ENCODE results near the gene MLPH. TPM values are rescaled to one million over a fixed set of nuclear protein-coding genes. Genes with fewer than 3 reads are reported as not detected.

MLPH gene
- total and polyA plus RNA-seq, 4 donors = 0.62 to 29.3 (median 9.4) TPM

DNA sequence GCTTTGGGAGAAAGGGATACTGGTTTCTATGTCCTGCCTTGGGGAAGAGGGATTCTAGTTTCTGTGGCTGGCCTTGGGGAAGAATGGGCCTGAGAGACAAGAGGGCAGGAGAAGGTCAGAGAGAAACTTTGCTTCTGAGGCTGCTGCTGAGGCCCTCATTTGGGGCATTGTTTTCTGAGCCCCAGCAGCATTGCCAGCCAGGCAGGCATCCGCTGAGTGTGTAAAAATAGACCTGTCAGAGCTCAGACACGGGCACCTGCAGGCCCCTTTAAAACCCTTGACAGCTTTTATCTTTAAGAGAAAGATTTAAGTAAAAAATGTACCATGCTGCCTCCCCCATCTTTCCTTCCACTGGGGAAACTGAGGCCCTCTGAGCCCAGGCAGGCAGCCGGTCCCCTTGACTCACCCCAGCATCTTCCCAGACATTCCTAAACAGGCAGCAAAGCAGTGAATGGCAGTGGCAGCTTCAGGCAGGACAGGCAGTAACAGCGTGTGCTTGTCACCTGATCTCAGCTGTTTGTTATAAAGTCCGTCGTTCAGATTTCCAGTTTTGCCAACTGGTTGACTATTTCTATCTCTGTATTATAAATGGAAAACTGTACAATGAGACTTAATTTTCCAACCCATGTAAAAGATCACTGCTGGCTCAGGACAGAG lies 27.6 kb downstream of the MLPH start:
- Histone ChIP-seq H3K4me3 (ENCODE audit: low read depth, low read length) (no peak overlapping the region), H3K9me3 (ENCODE audit: control insufficient read depth, insufficient read depth, low read length) (no peaks in the 10 kb centered on the region), H3K27ac (ENCODE audit: low read depth, low read length) (no peak overlapping the region), H3K36me3 (ENCODE audit: control insufficient read depth, insufficient read depth, low read length) (no peaks in the 10 kb centered on the region), H3K27me3 (ENCODE audit: control insufficient read depth, insufficient read depth, low read length) (no peaks in the 10 kb centered on the region), H3K4me1 (ENCODE audit: control insufficient read depth, insufficient read depth, low read length) (peaks cover 14% of the 10 kb centered on the region)
- 38% methylated on average over 1 of the region's 6 CpGs for WGBS (ENCODE audit: insufficient coverage)
- DNase-seq (ENCODE audit: low read depth in 4 of 6, low spot score in 6 of 6) = no peak

DNA sequence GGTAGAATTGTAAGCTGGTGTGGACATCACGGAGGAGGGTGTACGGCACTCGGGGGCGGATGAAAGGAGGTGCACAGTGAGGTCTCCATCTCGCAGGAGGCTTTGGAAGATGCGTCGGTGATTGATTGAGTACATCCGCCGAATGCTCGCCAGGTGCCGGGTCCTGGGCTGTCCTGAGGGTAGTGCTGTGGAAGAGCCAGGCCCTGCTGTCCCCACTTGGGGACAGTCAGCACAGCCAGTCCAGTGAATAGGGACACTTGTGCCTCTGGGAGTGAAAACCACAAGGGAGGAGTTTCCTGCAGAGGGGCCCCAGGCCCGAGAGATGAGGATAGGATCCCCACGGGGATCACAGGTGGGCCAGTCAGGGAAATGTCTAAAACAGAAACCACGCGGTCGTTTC lies 28.1 kb downstream of the MLPH start:
- no peak for DNase-seq (ENCODE audit: low read depth in 4 of 6, low spot score in 6 of 6)
- H3K27me3 ChIP-seq (ENCODE audit: control insufficient read depth, insufficient read depth, low read length) = no peaks in the 10 kb centered on the region
- no peak overlapping the region for H3K4me3 ChIP-seq (ENCODE audit: low read depth, low read length)
- H3K36me3 ChIP-seq (ENCODE audit: control insufficient read depth, insufficient read depth, low read length) = no peaks in the 10 kb centered on the region
- peaks cover 14% of the 10 kb centered on the region for H3K4me1 ChIP-seq (ENCODE audit: control insufficient read depth, insufficient read depth, low read length)
- WGBS (ENCODE audit: insufficient coverage) = 78% methylated on average over 13 of the region's 16 CpGs
- H3K9me3 ChIP-seq (ENCODE audit: control insufficient read depth, insufficient read depth, low read length) = no peaks in the 10 kb centered on the region
- H3K27ac ChIP-seq (ENCODE audit: low read depth, low read length) = no peak overlapping the region

DNA sequence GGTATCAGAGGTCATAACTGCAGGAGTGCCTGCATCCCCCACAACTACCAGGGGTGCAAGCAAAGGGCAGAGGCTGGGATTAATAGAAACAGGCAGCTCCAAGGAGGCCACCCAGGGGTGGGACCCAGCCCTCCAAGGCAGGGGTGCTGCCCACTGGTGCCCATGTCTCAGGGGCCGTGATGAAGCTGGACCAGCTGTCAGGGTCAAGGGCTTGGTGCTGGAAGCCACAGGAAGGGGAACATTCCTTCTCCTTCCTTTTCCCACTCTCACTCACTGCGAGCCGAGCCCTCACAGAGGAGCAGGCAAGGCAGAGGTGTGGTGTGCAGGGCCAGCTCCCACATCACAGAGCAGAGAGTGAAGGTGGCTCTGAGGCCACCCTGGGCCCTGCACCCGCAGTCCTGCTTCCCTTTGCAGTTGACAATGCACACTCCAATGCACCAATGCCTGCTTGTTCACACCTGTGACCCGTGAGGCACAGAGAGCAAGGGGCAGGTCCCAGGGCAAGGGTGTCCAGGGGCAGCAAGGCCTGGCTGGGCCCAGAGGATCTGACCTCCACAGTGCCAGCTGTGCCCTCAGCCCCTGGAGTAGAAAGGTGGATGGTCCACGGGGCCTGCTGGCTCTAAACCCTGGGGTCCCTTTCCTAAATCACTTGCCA lies 28.7 kb downstream of the MLPH start:
- H3K27ac ChIP-seq (ENCODE audit: low read depth, low read length) = no peak overlapping the region
- H3K36me3 ChIP-seq (ENCODE audit: control insufficient read depth, insufficient read depth, low read length) = no peaks in the 10 kb centered on the region
- no peak for DNase-seq (ENCODE audit: low read depth in 4 of 6, low spot score in 6 of 6)
- no peak overlapping the region for H3K4me3 ChIP-seq (ENCODE audit: low read depth, low read length)
- WGBS (ENCODE audit: insufficient coverage) = 93% methylated on average over 4 of the region's 6 CpGs
- peaks cover 10% of the 10 kb centered on the region for H3K4me1 ChIP-seq (ENCODE audit: control insufficient read depth, insufficient read depth, low read length)
- no peaks in the 10 kb centered on the region for H3K27me3 ChIP-seq (ENCODE audit: control insufficient read depth, insufficient read depth, low read length)
- no peaks in the 10 kb centered on the region for H3K9me3 ChIP-seq (ENCODE audit: control insufficient read depth, insufficient read depth, low read length)

DNA sequence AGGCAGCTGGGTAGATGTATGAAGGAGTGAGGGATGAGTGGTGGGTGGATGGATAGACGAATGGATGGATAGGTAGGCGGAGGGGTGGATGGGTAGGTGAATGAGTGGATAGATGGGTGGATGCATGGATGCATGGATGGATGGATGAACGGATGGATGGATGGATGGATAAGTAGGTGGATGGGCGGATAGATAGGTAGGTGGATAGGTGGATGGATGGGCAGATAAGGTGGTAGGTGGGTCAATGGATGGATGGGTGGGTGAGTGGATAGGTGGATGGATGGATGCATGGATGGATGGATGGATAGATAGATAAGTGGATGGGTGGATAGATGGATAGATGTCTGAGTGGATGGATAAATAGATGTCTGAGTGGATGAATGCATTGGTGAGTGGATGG lies 30.1 kb downstream of the MLPH start:
- no peak overlapping the region for H3K27ac ChIP-seq (ENCODE audit: low read depth, low read length)
- DNase-seq (ENCODE audit: low read depth in 4 of 6, low spot score in 6 of 6) = no peak
- 99% methylated on average over 4 of the region's 4 CpGs for WGBS (ENCODE audit: insufficient coverage)
- no peak overlapping the region for H3K4me3 ChIP-seq (ENCODE audit: low read depth, low read length)
- no peaks in the 10 kb centered on the region for H3K36me3 ChIP-seq (ENCODE audit: control insufficient read depth, insufficient read depth, low read length)
- peaks cover 10% of the 10 kb centered on the region for H3K4me1 ChIP-seq (ENCODE audit: control insufficient read depth, insufficient read depth, low read length)
- no peaks in the 10 kb centered on the region for H3K9me3 ChIP-seq (ENCODE audit: control insufficient read depth, insufficient read depth, low read length)
- H3K27me3 ChIP-seq (ENCODE audit: control insufficient read depth, insufficient read depth, low read length) = no peaks in the 10 kb centered on the region

DNA sequence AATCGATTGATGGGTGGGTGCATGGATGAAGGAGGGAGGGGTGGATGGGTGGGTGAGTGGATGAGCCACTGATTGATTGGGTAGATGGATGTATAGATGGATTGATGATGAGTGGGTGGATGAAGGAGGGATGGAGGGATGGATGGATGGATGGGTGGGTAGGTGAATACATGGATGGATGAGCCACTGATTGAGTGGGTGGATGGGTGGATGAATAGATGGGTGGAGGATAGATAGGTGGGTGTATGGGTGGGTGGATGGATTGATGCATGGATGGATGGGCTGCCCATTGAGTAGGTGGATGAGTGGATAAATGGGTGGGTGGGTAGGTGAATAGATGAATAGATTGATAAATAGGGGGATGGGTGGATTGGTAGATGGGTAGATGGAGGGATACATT lies 30.9 kb downstream of the MLPH start:
- 80% methylated on average over 1 of the region's 1 CpG for WGBS (ENCODE audit: insufficient coverage)
- Histone ChIP-seq H3K9me3 (ENCODE audit: control insufficient read depth, insufficient read depth, low read length) (no peaks in the 10 kb centered on the region), H3K27ac (ENCODE audit: low read depth, low read length) (no peak overlapping the region), H3K4me3 (ENCODE audit: low read depth, low read length) (no peak overlapping the region), H3K36me3 (ENCODE audit: control insufficient read depth, insufficient read depth, low read length) (no peaks in the 10 kb centered on the region), H3K27me3 (ENCODE audit: control insufficient read depth, insufficient read depth, low read length) (no peaks in the 10 kb centered on the region), H3K4me1 (ENCODE audit: control insufficient read depth, insufficient read depth, low read length) (peaks cover 2% of the 10 kb centered on the region)
- DNase-seq (ENCODE audit: low read depth in 4 of 6, low spot score in 6 of 6) = no peak

DNA sequence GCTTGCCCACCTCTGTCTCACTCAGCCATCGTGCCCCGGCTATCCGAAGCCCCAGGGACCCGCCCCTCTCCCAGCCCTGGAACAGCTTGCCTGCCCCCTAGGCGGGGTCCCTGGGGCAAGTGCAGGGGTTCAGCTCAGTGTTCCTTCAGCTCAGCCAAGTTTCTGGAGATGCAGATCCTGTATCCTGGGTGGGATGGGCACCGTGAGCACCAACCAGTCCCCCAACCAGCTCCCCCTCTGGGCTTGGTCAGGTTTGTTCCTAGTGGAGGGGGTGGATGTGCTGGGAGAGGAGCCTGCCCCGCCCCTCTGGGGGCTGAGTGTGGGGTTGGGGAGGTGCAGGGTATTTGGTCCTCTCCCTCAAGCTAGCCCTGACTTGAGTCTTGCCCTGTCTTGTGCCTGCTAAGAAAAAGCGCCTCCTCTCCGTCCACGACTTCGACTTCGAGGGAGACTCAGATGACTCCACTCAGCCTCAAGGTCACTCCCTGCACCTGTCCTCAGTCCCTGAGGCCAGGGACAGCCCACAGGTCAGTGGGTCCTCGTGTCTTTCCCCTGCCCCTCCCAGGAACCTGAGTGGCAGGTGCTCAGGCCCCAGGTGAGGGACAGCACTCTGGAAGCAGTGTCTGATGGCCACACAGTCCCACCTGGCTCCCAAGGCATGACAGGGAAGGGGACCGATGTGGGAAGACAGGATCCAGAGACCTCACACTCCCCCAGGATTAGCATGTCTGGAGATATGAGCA lies 32.6 kb downstream of the MLPH start:
- H3K9me3 ChIP-seq (ENCODE audit: control insufficient read depth, insufficient read depth, low read length) = no peaks in the 10 kb centered on the region
- DNase-seq (ENCODE audit: low read depth in 4 of 6, low spot score in 6 of 6) = no peak
- H3K4me1 ChIP-seq (ENCODE audit: control insufficient read depth, insufficient read depth, low read length) = no peaks in the 10 kb centered on the region
- no peak overlapping the region for H3K27ac ChIP-seq (ENCODE audit: low read depth, low read length)
- no peak overlapping the region for H3K4me3 ChIP-seq (ENCODE audit: low read depth, low read length)
- no peaks in the 10 kb centered on the region for H3K27me3 ChIP-seq (ENCODE audit: control insufficient read depth, insufficient read depth, low read length)
- WGBS (ENCODE audit: insufficient coverage) = 80% methylated on average over 8 of the region's 14 CpGs
- H3K36me3 ChIP-seq (ENCODE audit: control insufficient read depth, insufficient read depth, low read length) = no peaks in the 10 kb centered on the region

DNA sequence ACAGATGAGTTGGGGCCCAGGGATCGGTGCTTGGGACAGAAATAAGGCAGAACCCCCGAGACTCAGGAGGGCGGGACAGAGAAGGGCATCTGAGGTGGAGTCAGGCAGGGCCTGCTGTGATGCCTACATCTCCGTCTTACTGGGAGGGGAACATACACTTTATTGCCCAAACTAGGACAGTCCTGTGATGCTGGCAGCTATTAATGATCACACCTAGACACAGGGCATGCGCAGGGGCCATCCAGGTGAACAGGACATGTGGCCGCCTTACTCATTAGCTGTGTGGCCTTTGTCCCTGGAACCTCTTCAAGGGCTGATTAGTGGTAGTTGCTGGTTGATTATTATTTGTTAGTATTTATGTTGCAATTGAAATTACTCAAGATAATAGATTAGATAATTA lies 33.2 kb downstream of the MLPH start:
- no peaks in the 10 kb centered on the region for H3K27me3 ChIP-seq (ENCODE audit: control insufficient read depth, insufficient read depth, low read length)
- no peaks in the 10 kb centered on the region for H3K4me1 ChIP-seq (ENCODE audit: control insufficient read depth, insufficient read depth, low read length)
- no peak for DNase-seq (ENCODE audit: low read depth in 4 of 6, low spot score in 6 of 6)
- H3K36me3 ChIP-seq (ENCODE audit: control insufficient read depth, insufficient read depth, low read length) = no peaks in the 10 kb centered on the region
- 87% methylated on average over 4 of the region's 6 CpGs for WGBS (ENCODE audit: insufficient coverage)
- no peaks in the 10 kb centered on the region for H3K9me3 ChIP-seq (ENCODE audit: control insufficient read depth, insufficient read depth, low read length)
- no peak overlapping the region for H3K27ac ChIP-seq (ENCODE audit: low read depth, low read length)
- no peak overlapping the region for H3K4me3 ChIP-seq (ENCODE audit: low read depth, low read length)

DNA sequence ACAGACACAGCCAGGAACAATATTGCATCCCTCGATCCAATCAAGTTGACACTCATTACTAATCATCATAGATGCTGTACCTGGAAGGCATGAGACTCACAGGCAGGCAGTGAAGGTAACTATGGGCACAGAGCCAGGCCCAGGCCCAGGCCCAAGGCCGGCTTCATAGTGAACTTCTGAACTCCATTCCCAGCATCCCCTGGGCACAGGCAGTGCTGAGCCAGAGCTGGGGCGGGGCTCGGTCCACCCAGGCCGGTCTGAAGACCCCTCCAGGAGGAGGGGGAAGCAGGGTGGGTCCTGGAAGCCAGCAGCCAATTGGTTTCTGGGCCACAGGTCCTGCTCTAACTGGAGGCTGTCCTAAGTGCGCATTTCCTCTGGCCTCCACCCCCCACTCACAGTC lies 37.6 kb downstream of the MLPH start:
- no peaks in the 10 kb centered on the region for H3K9me3 ChIP-seq (ENCODE audit: control insufficient read depth, insufficient read depth, low read length)
- H3K36me3 ChIP-seq (ENCODE audit: control insufficient read depth, insufficient read depth, low read length) = no peaks in the 10 kb centered on the region
- DNase-seq (ENCODE audit: low read depth in 4 of 6, low spot score in 6 of 6) = no peak
- 88% methylated on average over 3 of the region's 6 CpGs for WGBS (ENCODE audit: insufficient coverage)
- no peaks in the 10 kb centered on the region for H3K4me1 ChIP-seq (ENCODE audit: control insufficient read depth, insufficient read depth, low read length)
- no peak overlapping the region for H3K27ac ChIP-seq (ENCODE audit: low read depth, low read length)
- no peak overlapping the region for H3K4me3 ChIP-seq (ENCODE audit: low read depth, low read length)
- no peaks in the 10 kb centered on the region for H3K27me3 ChIP-seq (ENCODE audit: control insufficient read depth, insufficient read depth, low read length)

DNA sequence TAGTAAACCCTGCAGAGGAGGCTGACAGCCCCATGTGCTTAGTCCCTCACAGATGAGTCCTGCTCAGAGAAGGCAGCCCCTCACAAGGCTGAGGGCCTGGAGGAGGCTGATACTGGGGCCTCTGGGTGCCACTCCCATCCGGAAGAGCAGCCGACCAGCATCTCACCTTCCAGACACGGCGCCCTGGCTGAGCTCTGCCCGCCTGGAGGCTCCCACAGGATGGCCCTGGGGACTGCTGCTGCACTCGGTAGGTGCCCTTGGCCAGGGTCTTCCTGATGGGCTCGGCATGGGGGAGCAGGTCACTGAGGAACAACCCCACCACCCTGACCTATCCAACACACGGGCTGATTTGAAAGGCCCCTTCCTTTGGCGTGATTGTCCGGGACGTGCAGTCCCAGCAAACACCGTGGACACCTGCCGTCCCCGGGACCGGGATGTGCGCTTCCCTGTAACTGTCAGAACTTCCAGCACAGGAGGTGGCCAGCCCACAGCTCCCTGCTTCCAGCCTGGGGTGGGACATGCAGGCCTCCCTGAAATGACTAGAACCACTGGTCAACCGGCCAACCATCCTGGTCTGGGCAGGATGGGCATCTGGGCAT lies 38.6 kb downstream of the MLPH start:
- 93% methylated on average over 17 of the region's 17 CpGs for WGBS (ENCODE audit: insufficient coverage)
- H3K27me3 ChIP-seq (ENCODE audit: control insufficient read depth, insufficient read depth, low read length) = no peaks in the 10 kb centered on the region
- DNase-seq (ENCODE audit: low read depth in 4 of 6, low spot score in 6 of 6) = no peak

More for the DNA sequence above, 38.6 kb downstream of the MLPH start:
- no peak overlapping the region for H3K27ac ChIP-seq (ENCODE audit: low read depth, low read length)
- H3K9me3 ChIP-seq (ENCODE audit: control insufficient read depth, insufficient read depth, low read length) = no peaks in the 10 kb centered on the region
- no peaks in the 10 kb centered on the region for H3K4me1 ChIP-seq (ENCODE audit: control insufficient read depth, insufficient read depth, low read length)
- H3K36me3 ChIP-seq (ENCODE audit: control insufficient read depth, insufficient read depth, low read length) = no peaks in the 10 kb centered on the region
- no peak overlapping the region for H3K4me3 ChIP-seq (ENCODE audit: low read depth, low read length)
